ENCODE data around the gene PTPN3.

Gene PTPN3

DNA sequence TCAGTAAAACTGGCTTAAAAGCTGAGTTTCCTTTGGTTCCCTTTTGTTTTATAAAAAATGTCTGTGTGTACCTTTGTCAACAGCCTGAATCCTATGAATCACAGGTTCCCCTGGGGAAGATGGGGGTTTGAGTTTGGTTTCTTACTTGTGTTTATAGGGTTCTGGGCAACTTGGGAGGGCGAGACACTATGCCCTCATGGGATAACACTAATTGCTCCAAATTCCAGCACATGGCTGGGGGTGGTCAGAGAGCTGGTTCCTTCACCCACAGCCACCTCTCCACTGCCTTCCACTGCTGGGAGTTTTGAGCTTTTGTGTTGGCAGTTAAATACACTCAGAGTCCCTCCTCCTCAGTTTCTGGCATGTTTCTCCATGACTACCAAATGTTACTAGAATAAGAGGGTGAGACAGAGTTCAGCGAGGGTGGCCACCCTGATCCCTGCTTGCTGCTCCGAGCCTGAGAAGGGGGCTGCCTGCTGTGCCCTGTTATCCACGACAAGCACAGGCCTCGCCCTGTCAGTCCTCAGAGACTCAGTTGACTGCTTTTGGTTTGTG, 94.3 kb downstream of the PTPN3 start:
- TF ChIP-seq SIN3A (IDR thresholded peaks at IDR 0.05; ENCODE audit: borderline replicate concordance, insufficient read depth, low read length) (no peak), POLR2AphosphoS5 (IDR thresholded peaks at IDR 0.05; ENCODE audit: low read depth, low read length) (no peak), FOXP2 (optimal IDR thresholded peaks at IDR 0.05; ENCODE audit: borderline replicate concordance, extremely low read depth, extremely low read length, insufficient read depth) (no peak), TAF1 (IDR thresholded peaks at IDR 0.05; ENCODE audit: borderline replicate concordance, insufficient read depth, low read length) (no peak)
- TF ChIP-seq, protein P1, sequence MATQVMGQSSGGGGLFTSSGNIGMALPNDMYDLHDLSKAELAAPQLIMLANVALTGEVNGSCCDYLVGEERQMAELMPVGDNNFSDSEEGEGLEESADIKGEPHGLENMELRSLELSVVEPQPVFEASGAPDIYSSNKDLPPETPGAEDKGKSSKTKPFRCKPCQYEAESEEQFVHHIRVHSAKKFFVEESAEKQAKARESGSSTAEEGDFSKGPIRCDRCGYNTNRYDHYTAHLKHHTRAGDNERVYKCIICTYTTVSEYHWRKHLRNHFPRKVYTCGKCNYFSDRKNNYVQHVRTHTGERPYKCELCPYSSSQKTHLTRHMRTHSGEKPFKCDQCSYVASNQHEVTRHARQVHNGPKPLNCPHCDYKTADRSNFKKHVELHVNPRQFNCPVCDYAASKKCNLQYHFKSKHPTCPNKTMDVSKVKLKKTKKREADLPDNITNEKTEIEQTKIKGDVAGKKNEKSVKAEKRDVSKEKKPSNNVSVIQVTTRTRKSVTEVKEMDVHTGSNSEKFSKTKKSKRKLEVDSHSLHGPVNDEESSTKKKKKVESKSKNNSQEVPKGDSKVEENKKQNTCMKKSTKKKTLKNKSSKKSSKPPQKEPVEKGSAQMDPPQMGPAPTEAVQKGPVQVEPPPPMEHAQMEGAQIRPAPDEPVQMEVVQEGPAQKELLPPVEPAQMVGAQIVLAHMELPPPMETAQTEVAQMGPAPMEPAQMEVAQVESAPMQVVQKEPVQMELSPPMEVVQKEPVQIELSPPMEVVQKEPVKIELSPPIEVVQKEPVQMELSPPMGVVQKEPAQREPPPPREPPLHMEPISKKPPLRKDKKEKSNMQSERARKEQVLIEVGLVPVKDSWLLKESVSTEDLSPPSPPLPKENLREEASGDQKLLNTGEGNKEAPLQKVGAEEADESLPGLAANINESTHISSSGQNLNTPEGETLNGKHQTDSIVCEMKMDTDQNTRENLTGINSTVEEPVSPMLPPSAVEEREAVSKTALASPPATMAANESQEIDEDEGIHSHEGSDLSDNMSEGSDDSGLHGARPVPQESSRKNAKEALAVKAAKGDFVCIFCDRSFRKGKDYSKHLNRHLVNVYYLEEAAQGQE (IDR thresholded peaks at IDR 0.05; ENCODE audit: insufficient read depth in 1 of 2, low read depth in 2 of 2, low read length in 2 of 2), result no peak

GRCh38 chr9:109403116-109403515, 95.0 kb downstream of the PTPN3 start:
- no peak for TF ChIP-seq SIN3A (IDR thresholded peaks at IDR 0.05; ENCODE audit: borderline replicate concordance, insufficient read depth, low read length)
- TF ChIP-seq POLR2AphosphoS5 (IDR thresholded peaks at IDR 0.05; ENCODE audit: low read depth, low read length), result no peak
- TF ChIP-seq FOXP2 (optimal IDR thresholded peaks at IDR 0.05; ENCODE audit: borderline replicate concordance, extremely low read depth, extremely low read length, insufficient read depth), result no peak
- no peak for TF ChIP-seq TAF1 (IDR thresholded peaks at IDR 0.05; ENCODE audit: borderline replicate concordance, insufficient read depth, low read length)
- TF ChIP-seq, protein P1 (IDR thresholded peaks at IDR 0.05; ENCODE audit: insufficient read depth in 1 of 2, low read depth in 2 of 2, low read length in 2 of 2), result no peak

GRCh38 chr9:109401990-109402318, 96.2 kb downstream of the PTPN3 start:
- TF ChIP-seq POLR2AphosphoS5 (IDR thresholded peaks at IDR 0.05; ENCODE audit: low read depth, low read length) (no peak), TAF1 (IDR thresholded peaks at IDR 0.05; ENCODE audit: borderline replicate concordance, insufficient read depth, low read length) (no peak), SIN3A (IDR thresholded peaks at IDR 0.05; ENCODE audit: borderline replicate concordance, insufficient read depth, low read length) (no peak), FOXP2 (optimal IDR thresholded peaks at IDR 0.05; ENCODE audit: borderline replicate concordance, extremely low read depth, extremely low read length, insufficient read depth) (no peak)
- TF ChIP-seq, protein P1 (IDR thresholded peaks at IDR 0.05; ENCODE audit: insufficient read depth in 1 of 2, low read depth in 2 of 2, low read length in 2 of 2), result no peak

GRCh38 chr9:109401169-109401989, 96.7 kb downstream of the PTPN3 start:
- TF ChIP-seq POLR2AphosphoS5 (IDR thresholded peaks at IDR 0.05; ENCODE audit: low read depth, low read length), result no peak
- TF ChIP-seq, protein P1 (IDR thresholded peaks at IDR 0.05; ENCODE audit: insufficient read depth in 1 of 2, low read depth in 2 of 2, low read length in 2 of 2), result no peak
- TF ChIP-seq FOXP2 (optimal IDR thresholded peaks at IDR 0.05; ENCODE audit: borderline replicate concordance, extremely low read depth, extremely low read length, insufficient read depth), result no peak
- no peak for TF ChIP-seq SIN3A (IDR thresholded peaks at IDR 0.05; ENCODE audit: borderline replicate concordance, insufficient read depth, low read length)
- no peak for TF ChIP-seq TAF1 (IDR thresholded peaks at IDR 0.05; ENCODE audit: borderline replicate concordance, insufficient read depth, low read length)
